AG08396 (cell line): ENCODE results near the gene ATIC.
"Not testable (repeated sequence)": the region's sequence is repeated elsewhere in the genome, so short reads cannot be mapped to it uniquely, and the experiment has no call there.

Experiments
- DNase-seq: peaks from one replicate; pipeline ENCODE4 v3.0.0; 2012; ENCODE audit warnings: low spot score, mixed read lengths

The ATIC gene

GRCh38 chr2:215315301-215315700 is 3.4 kb downstream of the ATIC start:
- no peak for DNase-seq

- no peak for DNase-seq
Observed at GRCh38 chr2:215316336-215316735, 4.5 kb downstream of the ATIC start.

DNA sequence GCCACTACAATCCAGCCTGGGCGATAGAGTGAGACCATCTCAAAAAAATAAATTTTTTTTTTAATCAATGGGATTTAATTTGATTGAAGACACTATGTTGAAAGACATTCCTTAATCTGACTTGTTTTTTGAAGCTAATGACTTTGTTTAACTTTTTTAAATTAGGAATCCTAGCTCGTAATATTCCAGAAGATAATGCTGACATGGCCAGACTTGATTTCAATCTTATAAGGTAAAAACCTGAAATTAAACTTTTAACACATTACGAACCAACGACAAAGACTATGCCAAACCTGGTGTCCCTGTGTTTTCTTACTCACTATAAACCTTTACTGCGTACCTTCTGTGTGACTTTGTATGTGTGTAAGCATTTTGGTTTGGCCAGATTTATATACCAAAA is 7.6 kb downstream of the ATIC start:
- DNase-seq = no peak

DNA sequence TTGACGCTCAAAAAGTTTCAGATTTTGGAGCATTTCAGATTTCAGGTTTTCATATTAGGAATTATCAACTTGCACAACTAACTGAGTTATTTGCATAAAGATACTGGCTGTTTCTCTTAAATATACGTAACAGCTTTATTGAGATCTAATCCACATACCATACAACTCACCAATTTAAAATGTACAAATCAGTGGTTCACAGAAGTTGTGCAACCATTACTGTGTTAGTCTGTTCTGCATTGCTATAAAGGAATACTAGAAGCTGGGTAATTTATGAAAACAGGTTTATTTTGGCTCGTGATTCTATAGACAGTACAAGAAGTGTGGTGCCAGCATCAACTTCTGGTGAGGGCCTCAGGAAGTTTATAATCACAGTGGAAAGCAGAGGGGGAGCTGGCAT is 8.2 kb downstream of the ATIC start:
- no peak for DNase-seq

GRCh38 chr2:215320679-215321078 is 8.8 kb downstream of the ATIC start:
- DNase-seq = no peak

DNA sequence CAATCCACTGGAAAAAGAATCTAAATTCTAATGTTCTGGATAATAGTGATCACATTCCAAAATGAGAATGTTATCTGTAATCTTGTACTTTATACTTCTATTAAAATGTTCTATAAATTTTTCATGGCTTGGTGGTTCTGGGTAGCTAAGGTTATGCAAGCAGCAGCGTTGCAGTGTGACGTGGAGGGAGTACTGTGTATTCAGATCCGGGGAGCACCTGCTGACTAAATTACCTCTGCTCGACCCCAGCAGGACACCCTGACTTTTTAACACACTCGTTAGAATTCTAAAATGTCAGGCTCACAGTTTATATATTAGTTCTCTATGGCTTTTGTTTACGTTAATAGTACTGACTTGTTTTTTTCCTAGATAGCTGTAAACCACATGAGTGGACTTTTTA is 13.0 kb downstream of the ATIC start:
- no peak for DNase-seq

DNA sequence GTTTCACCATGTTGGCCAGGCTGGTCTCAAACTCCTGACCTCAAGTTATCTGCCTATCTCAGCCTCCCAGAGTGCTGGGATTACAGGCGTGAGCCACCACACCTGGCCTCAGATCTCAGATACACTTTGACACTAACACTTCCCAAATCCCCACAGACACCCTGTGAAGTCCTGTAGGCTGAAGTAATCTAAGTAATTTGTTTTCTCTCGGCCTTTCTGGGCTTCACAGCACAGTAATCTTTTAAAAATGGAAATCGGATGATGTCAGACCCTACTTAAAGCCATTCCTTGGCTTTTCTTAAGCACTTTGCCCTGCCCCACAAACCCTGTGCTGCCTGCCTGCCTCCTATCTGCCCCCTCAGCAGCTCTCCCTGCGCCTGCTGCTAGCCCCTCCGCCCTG is 16.2 kb downstream of the ATIC start:
- DNase-seq = no peak

DNA sequence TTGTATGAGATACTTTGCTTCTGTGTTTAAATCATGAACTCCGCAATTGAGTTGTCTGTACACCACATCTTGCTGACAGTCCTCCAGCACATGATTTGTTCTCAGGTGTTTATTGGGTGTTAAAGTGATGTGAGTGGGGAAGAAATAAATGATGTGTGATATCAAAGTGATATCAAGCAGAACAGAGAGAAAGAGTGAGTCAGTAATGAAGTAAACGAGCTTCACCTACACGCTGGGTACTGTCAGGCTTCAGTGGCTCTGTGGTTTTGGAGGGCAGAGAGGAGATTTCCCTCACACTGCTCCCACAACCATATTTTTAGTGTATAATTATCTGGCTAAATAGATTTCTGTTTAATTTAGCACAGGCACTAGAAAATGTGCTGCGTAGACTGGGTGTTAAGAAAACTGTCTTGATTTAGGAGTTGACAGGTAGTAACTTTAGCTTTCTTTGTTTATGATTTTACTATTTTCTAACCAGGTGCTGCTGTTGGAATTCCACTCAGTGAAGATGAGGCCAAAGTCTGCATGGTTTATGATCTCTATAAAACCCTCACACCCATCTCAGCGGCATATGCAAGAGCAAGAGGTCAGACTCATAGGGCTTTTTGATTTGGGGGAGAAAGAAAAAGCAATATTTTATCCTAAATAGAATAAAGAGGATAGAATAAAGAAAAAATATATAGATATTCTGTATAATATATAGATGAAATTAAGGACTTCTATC is 21.2 kb downstream of the ATIC start:
- no peak for DNase-seq

GRCh38 chr2:215338883-215339679 is 27.2 kb downstream of the ATIC start:
- DNase-seq = no peak

- DNase-seq = no peak
Observed at GRCh38 chr2:215347878-215348277, 36.0 kb downstream of the ATIC start.

GRCh38 chr2:215352602-215353001 is 40.7 kb downstream of the ATIC start:
- DNase-seq = no peak

- peak; percentile 28 for DNase-seq
Observed at GRCh38 chr2:215354771-215355695, 43.2 kb downstream of the ATIC start.

DNA sequence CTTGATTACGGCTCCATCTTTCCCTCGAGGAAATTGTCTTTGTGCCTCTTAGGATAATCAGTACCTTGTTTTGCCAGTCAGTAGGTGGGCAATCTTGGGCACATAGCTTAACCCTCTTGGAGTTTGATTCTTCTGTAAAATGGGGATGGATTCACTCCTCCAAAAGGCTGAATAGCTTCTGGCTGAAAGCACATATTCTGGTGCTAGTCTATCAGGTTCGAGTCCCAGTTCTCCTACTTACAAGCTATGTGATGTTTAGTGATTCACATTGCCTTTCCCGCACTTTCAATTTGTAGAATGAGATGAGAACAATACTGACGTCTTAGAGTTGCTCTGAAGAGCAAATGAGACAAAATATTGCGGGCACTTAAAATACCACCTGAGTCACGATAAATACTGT is 43.9 kb downstream of the ATIC start:
- DNase-seq = no peak

DNA sequence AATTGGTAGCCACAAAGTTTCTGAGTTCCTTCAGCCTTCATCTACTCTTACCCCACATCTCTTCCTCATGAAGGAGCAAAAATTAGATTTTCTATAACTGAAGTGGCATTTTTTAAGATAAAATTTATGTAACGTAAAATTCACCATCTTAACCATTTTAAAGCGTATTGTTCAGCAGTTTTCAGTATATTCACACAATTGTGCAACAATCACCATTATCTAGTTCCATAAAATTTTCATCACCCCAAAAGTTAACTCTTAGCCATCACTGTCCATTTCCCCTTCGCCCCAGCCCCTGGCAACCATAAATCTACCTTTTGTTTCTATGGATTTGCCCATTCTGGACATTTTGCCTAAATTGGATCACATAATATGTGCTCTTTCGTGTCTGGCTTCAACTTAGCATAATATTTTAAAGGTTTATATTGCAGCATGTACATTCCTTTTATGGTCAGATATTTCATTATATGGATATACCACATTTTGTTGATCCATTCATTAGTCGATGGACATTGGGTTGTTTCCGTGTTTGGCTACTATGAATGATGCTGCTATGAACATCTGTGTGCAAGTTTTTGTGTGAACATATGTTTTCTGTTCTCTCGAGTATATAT is 44.6 kb downstream of the ATIC start:
- DNase-seq = no peak

GRCh38 chr2:215356948-215357461 is 45.1 kb downstream of the ATIC start:
- no peak for DNase-seq

GRCh38 chr2:215357660-215358059 is 45.8 kb downstream of the ATIC start:
- DNase-seq = no peak

DNA sequence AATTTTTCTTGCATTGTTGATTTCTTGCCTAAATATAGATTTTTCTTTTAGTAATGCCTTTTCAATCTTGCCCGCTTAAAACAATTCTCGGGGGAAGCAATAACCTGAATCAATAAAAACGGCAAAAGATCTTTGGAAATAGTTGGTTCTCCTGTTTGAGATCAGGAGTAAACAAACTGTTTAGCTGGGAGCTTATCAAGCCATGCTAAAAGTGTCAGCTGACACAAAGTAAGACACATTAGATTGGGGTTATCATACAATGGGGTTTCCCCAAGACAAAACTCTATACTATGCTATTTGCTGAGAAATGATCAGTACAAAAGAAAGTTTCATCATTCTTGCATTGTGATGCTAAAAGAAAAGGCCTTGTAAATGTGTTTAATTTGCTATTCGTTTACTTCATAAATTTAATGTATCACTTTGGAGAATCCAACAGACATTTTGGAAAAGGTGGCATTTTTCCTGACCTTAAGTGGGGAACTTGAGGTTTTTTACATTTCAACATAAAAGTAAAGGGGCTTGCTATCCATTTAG is 46.5 kb downstream of the ATIC start:
- no peak for DNase-seq

DNA sequence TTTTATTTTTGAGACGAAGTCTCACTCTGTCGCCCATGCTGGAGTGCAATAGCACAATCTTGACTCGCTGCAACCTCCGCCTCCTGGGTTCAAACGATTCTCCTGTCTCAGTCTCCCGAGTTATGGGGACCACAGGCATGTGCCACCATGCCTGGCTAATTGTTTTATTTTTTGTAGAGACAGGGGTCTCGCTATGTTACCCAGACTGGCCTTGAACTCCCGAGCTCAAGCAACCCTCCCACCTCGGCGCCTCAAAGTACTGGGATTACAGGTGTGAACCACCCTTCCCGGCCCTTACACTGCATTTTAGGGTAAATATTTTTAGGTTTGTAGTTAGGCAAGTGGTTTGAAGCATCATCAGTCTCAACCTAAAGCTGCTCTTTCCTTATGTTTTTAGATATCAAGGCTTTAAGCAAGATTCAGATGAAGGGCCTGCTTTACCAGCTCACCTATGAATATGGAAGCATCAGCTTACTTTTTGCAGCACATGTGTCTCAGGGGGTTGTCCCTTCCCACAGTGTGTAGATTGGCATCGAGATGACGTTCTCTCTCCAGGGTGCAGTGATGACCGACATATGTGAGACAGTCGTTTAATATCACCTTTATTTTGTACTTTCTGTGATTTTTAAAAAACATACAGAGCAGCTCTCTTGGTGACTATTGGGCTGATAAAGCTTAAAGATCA is 47.2 kb downstream of the ATIC start:
- DNase-seq = no peak

- no peak for DNase-seq
Observed at GRCh38 chr2:215359576-215359922, 47.7 kb downstream of the ATIC start.

DNA sequence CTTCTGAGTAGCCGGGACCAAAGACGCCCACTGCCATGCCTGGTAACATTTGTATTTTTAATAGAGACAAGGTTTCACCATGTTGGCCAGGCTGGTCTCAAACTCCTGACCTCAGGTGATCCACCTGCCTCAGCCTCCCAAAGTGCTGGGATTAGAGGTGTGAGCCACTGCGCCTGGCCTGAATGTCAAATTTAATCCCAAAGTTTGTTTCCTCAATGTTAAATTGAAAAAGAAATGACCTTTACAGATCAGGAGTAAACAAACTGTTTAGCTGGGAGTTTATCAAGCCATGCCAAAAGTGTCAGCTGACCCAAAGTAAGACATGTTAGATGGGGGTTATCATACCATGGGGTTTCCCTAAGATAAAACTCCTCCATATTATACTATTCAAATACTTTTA is 48.2 kb downstream of the ATIC start:
- not testable (repeated sequence) for DNase-seq

GRCh38 chr2:215360596-215360995 is 48.7 kb downstream of the ATIC start:
- no peak for DNase-seq
